GM12872 (cell line): ENCODE measurements around the gene LNP1.

Source experiments
- TF ChIP-seq, protein P1 (sequence below): IDR thresholded peaks from 3 replicates; pipeline ENCODE4 v1.5.1; 2011; ENCODE audit warnings: low read depth, mild to moderate bottlenecking, low read length, moderate library complexity; ENCODE audit not compliant: insufficient read depth

Gene LNP1

DNA sequence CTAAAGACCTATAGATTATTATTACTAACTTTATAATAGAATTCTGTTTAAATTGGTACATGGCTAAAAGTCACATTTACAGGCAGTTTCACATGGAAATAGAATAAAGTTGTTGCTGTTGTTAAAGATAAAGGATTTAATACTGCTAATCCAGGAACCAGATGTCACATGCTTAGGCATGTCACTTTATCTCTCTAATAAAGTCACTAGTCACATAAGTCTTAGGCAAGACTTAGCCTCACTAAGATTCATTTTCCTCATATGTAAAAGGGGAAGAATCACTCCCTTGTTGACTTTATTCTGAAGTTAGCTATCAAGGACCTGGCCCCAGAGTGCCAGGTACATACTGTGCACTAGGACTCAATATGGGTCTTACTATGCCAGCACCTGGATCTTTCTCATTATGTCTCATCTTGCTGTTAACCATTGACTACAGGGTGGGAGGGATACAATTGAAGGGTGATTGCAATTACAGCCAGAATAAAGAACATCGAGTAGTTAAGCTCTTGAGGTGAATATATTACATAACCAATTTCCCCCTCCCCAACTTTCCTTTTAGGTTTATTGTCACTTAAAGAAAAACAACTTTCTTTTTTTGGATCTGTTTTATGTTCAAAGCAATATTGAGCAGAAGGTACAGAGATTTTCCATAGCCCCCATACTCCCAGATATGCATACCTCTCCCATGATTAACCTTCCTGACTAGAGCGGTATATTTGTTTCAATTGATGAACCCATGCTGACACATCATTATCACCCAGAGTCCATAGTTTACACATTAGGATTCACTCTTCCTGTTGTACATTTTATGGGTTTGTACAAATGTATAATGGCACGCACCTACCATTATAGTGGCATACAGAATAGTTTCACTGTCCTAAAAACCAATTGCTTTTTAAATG is 36.6 kb downstream of the LNP1 start:
- TF ChIP-seq, protein P1, sequence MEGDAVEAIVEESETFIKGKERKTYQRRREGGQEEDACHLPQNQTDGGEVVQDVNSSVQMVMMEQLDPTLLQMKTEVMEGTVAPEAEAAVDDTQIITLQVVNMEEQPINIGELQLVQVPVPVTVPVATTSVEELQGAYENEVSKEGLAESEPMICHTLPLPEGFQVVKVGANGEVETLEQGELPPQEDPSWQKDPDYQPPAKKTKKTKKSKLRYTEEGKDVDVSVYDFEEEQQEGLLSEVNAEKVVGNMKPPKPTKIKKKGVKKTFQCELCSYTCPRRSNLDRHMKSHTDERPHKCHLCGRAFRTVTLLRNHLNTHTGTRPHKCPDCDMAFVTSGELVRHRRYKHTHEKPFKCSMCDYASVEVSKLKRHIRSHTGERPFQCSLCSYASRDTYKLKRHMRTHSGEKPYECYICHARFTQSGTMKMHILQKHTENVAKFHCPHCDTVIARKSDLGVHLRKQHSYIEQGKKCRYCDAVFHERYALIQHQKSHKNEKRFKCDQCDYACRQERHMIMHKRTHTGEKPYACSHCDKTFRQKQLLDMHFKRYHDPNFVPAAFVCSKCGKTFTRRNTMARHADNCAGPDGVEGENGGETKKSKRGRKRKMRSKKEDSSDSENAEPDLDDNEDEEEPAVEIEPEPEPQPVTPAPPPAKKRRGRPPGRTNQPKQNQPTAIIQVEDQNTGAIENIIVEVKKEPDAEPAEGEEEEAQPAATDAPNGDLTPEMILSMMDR, result no peak

DNA sequence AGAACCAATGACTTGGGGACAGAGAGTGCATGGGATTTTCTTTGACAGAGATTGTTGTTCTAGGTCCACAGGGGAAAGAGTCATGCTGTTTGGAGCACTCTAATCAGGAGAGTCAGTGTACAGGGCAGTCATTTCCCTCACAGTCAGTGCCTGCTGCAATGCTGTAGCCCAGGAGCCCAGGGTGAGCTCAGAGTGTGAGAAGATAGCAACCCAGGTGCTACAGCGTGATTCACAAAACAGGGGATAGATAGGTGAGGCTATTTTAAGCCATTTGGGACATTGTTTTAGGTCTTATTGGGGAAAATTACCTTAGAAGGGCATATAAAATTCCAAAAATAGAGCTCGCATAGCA is 37.3 kb downstream of the LNP1 start:
- TF ChIP-seq, protein P1, result no peak

DNA sequence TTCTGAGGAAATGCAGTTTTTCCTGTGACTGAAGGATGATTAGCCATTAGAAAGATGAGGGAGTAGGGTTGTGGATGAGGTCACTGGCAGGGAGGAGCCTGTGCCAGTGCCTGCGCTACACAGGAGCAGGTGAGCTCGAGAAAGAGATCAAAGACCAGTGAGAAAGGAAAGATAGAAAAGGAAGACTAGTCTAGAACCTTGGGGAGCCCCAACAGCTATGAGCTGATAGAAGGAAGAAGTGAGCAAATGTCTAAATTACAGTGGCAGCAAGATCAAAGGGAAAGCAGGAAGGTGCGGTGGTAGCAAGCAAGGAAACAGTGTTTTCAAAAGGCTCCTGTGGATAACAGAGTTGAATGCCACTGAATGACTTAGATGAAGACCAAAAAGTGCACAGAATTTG is 39.6 kb downstream of the LNP1 start:
- TF ChIP-seq, protein P1, result no peak

DNA sequence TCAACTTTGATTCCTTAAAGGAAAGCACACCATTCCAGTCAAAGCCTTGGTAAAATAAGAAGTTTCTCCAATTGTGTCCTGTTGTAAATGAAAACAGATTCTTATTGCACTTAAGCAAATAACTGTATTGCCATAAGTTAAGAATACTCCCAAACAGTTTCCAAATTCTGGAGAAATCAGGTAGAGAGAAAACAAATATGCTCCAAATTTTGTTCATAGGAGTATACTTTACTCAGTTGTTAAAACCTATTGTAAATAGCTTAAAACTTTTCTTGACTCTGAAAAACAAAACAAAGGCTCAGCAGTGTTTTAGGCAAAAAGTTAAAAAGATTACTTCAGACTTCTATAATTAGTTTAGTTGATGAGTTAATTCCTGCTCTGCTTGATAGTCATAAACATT is 42.4 kb downstream of the LNP1 start:
- TF ChIP-seq, protein P1, result no peak

DNA sequence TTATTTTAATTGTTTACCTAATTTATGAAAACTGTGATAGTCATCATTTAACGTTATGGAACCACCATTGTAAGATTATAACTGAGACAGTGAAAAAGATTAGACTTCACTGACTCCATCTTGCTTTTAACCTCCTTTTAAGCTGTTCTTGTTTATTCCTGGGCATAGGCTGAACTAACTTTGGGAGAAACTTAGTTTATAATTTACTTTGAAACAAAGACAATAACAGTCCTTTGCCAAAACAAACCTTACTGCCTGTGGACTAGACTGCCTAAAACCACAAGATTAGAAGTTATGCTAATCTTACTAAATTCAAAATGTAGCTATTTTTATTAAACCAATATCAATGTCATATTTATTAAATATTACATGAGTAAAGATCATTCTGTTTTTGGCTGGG is 46.7 kb downstream of the LNP1 start:
- TF ChIP-seq, protein P1, result no peak

DNA sequence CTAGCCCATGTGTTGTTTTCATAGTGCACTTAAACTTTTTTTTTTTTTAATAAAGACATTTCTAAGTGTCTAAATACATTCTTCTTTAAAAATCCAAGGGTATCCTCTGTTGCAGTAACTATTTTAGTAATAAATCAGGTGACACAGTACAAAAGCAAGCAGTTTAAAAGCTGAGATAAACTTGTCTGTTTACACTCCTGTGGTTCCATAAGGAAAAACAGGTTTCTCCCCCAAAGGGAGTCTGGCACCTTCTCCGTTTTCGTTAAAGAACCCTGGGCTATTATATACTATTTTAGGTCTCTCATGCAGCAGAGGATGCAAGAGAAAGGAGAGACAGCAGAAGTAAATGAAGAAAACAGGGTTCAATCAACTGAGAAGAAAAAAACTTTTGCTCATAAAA is 47.9 kb downstream of the LNP1 start:
- TF ChIP-seq, protein P1, result no peak

DNA sequence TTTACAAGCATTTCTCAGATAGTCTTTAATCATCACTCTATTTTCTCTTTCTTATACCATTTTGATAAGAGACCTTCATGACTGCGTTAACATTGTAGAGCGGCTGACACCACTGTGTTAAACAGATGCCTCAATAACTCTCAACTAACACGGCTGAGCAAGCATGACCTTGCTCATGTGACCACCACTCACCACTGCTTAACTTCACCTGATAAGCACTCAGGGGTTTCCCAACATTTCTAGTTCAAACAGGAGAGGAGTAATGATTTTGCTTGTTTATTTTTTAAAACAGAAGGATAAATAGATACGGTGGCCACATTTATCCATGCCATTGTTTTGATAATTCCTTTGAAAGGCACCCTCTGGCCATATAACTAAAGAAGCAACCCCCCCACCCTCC is 53.3 kb downstream of the LNP1 start:
- TF ChIP-seq, protein P1, result no peak
